Ecto neural progenitor cell (in vitro differentiated cells): ENCODE results near the gene MAD1L1.
"Not testable (repeated sequence)": the region's sequence is repeated elsewhere in the genome, so short reads cannot be mapped to it uniquely, and the experiment has no call there.

Experiments
- DNase-seq: peaks from one replicate; pipeline ENCODE4 v3.0.0-alpha.2; 2018; ENCODE audit warnings: low spot score

MAD1L1 gene

GRCh38 chr7:1838911-1839531 lies 393.7 kb downstream of the MAD1L1 start:
- not testable (repeated sequence) for DNase-seq

GRCh38 chr7:1838544-1838872 lies 394.2 kb downstream of the MAD1L1 start:
- DNase-seq, result not testable (repeated sequence)

- not testable (repeated sequence) for DNase-seq
Observed at GRCh38 chr7:1837696-1838543, 394.8 kb downstream of the MAD1L1 start.

GRCh38 chr7:1831933-1832535 lies 400.7 kb downstream of the MAD1L1 start:
- DNase-seq, result not testable (repeated sequence)

- DNase-seq, result not testable (repeated sequence)
Observed at GRCh38 chr7:1831471-1831870, 401.3 kb downstream of the MAD1L1 start.

GRCh38 chr7:1829668-1830067 lies 403.1 kb downstream of the MAD1L1 start:
- not testable (repeated sequence) for DNase-seq

GRCh38 chr7:1829111-1829510 lies 403.6 kb downstream of the MAD1L1 start:
- no peak for DNase-seq

- DNase-seq, result not testable (repeated sequence)
Observed at GRCh38 chr7:1828170-1828569, 404.6 kb downstream of the MAD1L1 start.

GRCh38 chr7:1827521-1827981 lies 405.2 kb downstream of the MAD1L1 start:
- not testable (repeated sequence) for DNase-seq

GRCh38 chr7:1826931-1827330 lies 405.8 kb downstream of the MAD1L1 start:
- not testable (repeated sequence) for DNase-seq

- DNase-seq, result no peak
Observed at GRCh38 chr7:1825897-1826741, 406.6 kb downstream of the MAD1L1 start.

- DNase-seq, result not testable (repeated sequence)
Observed at GRCh38 chr7:1825647-1825896, 407.2 kb downstream of the MAD1L1 start.

GRCh38 chr7:1824882-1825646 lies 407.7 kb downstream of the MAD1L1 start:
- not testable (repeated sequence) for DNase-seq

- not testable (repeated sequence) for DNase-seq
Observed at GRCh38 chr7:1824151-1824881, 408.4 kb downstream of the MAD1L1 start.

- DNase-seq, result no peak
Observed at GRCh38 chr7:1823376-1824150, 409.2 kb downstream of the MAD1L1 start.

- no peak for DNase-seq
Observed at GRCh38 chr7:1819259-1819841, 413.4 kb downstream of the MAD1L1 start.

GRCh38 chr7:1818575-1819258 lies 414.0 kb downstream of the MAD1L1 start:
- DNase-seq, result no peak

GRCh38 chr7:1817061-1817712 lies 415.6 kb downstream of the MAD1L1 start:
- DNase-seq, result no peak
